ENCODE measurements around the gene TINCR. TPM values are rescaled to one million over a fixed set of nuclear protein-coding genes. Genes with fewer than 3 reads are reported as not detected.

TINCR gene
- total and polyA plus RNA-seq, 2 of the 13 experiments (the other 11 are each of a cell fraction or from before 2014, with no cell fraction given), result 0.17 to 0.33 TPM

DNA sequence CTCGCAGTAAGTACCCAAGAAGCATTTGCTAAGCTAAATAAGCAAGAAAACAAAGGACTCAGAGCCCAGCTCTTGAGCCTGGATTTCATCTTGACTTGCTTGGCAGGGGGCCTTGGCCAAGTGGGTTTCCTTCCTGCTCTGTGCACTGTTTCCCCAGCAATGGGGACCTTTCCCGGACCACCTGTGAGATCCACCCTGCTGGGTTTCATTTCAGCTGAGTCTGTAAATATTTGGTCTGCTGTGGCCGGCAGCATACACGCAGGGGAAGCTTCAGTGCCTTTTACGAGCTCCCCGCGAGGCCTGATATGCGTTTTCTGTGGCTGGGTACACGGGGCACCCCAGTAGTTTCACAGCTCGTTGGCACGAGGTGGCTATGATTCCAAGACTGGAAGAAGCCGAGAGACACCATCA, 12.4 kb upstream of the TINCR start:
- CTCF ChIA-PET (ENCODE audit: low intra/inter-chr PET ratio, low total read pairs), result no interaction called here
- POLR2A ChIA-PET, result no interaction called here
- Histone ChIP-seq H3K4me3 (replicated peaks in 1 of 3; ENCODE audit: insufficient read depth in 1 of 3, low read depth in 2 of 3, low read length in 3 of 3) (no peak overlapping the region), H3K4me1 (ENCODE audit: insufficient read depth, low read length) (peaks cover 30% of the 10 kb centered on the region), H3K4me2 (ENCODE audit: low read depth, low read length) (no peak overlapping the region), H4K20me1 (ENCODE audit: insufficient read depth, low read length) (no peaks in the 10 kb centered on the region), H3K27ac (ENCODE audit: extremely low read length, insufficient read depth, low read length) (no peak overlapping the region), H3K36me3 (replicated peaks in 1 of 2; ENCODE audit: control insufficient read depth in 1 of 2, insufficient read depth in 2 of 2, low read length in 2 of 2) (no peaks in the 10 kb centered on the region), H3K27me3 (ENCODE audit: control insufficient read depth in 1 of 2, insufficient read depth in 2 of 2, low read length in 2 of 2) (no peaks in the 10 kb centered on the region), H3K79me2 (ENCODE audit: insufficient read depth, low read length) (no peaks in the 10 kb centered on the region), H2AFZ (ENCODE audit: low read length) (no peak overlapping the region), H3K9ac (ENCODE audit: insufficient read depth, low read depth, low read length) (no peak overlapping the region), H3K9me3 (ENCODE audit: low read length) (no peaks in the 10 kb centered on the region)
- no TSS peak for BruUV-seq (replicated peaks)
- no peak for DNase-seq (ENCODE audit: low spot score)
- intact Hi-C loops (cut with micrococcal nuclease; ENCODE audit: unreplicated experiment) (no loop called here), in situ Hi-C loops (cut with HindIII; ENCODE audit: extremely low pct_ligation_motif_present, low pct_unique_long_range_greater_than_20kb) (no loop called here)
- WGBS (ENCODE audit: low lambda C conversion rate), result 71% methylated on average over 9 of the region's 12 CpGs
- ATAC-seq, result no peak
- FAIRE-seq, result no peak
- TF ChIP-seq HNRNPL (IDR thresholded peaks at IDR 0.05; ENCODE audit: low read depth, low read length), result no peak
- TF ChIP-seq, protein P1, sequence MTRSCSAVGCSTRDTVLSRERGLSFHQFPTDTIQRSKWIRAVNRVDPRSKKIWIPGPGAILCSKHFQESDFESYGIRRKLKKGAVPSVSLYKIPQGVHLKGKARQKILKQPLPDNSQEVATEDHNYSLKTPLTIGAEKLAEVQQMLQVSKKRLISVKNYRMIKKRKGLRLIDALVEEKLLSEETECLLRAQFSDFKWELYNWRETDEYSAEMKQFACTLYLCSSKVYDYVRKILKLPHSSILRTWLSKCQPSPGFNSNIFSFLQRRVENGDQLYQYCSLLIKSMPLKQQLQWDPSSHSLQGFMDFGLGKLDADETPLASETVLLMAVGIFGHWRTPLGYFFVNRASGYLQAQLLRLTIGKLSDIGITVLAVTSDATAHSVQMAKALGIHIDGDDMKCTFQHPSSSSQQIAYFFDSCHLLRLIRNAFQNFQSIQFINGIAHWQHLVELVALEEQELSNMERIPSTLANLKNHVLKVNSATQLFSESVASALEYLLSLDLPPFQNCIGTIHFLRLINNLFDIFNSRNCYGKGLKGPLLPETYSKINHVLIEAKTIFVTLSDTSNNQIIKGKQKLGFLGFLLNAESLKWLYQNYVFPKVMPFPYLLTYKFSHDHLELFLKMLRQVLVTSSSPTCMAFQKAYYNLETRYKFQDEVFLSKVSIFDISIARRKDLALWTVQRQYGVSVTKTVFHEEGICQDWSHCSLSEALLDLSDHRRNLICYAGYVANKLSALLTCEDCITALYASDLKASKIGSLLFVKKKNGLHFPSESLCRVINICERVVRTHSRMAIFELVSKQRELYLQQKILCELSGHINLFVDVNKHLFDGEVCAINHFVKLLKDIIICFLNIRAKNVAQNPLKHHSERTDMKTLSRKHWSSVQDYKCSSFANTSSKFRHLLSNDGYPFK (CRISPR knock-in tag; IDR thresholded peaks at IDR 0.05; ENCODE audit: borderline replicate concordance), result no peak
- TF ChIP-seq ZNF567 (CRISPR knock-in tag; IDR thresholded peaks at IDR 0.05; ENCODE audit: borderline replicate concordance), result no peak
- no peak for TF ChIP-seq ZNF333 (CRISPR knock-in tag; IDR thresholded peaks at IDR 0.05; ENCODE audit: borderline replicate concordance)
- TF ChIP-seq, protein P2, sequence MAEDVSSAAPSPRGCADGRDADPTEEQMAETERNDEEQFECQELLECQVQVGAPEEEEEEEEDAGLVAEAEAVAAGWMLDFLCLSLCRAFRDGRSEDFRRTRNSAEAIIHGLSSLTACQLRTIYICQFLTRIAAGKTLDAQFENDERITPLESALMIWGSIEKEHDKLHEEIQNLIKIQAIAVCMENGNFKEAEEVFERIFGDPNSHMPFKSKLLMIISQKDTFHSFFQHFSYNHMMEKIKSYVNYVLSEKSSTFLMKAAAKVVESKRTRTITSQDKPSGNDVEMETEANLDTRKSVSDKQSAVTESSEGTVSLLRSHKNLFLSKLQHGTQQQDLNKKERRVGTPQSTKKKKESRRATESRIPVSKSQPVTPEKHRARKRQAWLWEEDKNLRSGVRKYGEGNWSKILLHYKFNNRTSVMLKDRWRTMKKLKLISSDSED (CRISPR knock-in tag; IDR thresholded peaks at IDR 0.05), result no peak

All from HepG2 (cell line).